SK-N-SH treated with all-trans-retinoic acid at 6 μM for 48 hours (cell line): ENCODE data around the gene GRN.

Experiments used
- BACH2 ChIP-seq: fragments of 250-450 bp; sonication (Bioruptor Pico); IDR thresholded peaks from 2 replicates; pipeline ENCODE4 v1.9.0; 2021; ENCODE audit warnings: mild to moderate bottlenecking, borderline replicate concordance
- ESRRG ChIP-seq: fragments of 250-450 bp; sonication (Bioruptor Pico); IDR thresholded peaks from 2 replicates; pipeline ENCODE4 v1.6.1; 2021; ENCODE audit warnings: mild to moderate bottlenecking
- PATZ1 ChIP-seq: fragments of 250-450 bp; sonication (Bioruptor Pico); IDR thresholded peaks from 2 replicates; pipeline ENCODE4 v1.8.0; 2020; ENCODE audit warnings: mild to moderate bottlenecking, moderate library complexity, borderline replicate concordance
- TF ChIP-seq, protein P1 (sequence below): fragments of 250-450 bp; sonication (Bioruptor Pico); IDR thresholded peaks from 2 replicates; pipeline ENCODE4 v1.5.1; 2020; ENCODE audit warnings: low read depth, mild to moderate bottlenecking, moderate library complexity

DNA sequence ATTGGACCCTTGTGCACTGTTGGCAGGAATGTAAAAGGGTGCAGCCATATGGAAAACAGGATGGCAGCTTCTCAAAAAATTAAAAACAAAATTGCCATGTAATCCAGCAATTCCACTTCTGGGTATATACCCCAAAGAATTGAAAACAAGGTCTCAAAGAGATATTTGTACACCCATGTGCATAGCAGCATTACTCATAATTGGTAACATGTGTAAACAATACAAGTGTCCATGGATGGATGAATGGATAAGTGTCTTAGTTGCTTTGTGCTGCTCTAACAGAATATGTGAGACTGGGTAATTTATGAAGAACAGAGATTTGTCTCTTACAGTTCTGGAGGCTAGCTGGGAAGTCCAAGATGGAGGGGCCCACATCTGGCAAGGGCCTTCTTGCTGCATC is 40.5 kb upstream of the GRN start:
- TF ChIP-seq PATZ1 (CRISPR knock-in tag) (no peak), ESRRG (CRISPR knock-in tag) (no peak), BACH2 (CRISPR knock-in tag) (no peak)
- TF ChIP-seq, protein P1, sequence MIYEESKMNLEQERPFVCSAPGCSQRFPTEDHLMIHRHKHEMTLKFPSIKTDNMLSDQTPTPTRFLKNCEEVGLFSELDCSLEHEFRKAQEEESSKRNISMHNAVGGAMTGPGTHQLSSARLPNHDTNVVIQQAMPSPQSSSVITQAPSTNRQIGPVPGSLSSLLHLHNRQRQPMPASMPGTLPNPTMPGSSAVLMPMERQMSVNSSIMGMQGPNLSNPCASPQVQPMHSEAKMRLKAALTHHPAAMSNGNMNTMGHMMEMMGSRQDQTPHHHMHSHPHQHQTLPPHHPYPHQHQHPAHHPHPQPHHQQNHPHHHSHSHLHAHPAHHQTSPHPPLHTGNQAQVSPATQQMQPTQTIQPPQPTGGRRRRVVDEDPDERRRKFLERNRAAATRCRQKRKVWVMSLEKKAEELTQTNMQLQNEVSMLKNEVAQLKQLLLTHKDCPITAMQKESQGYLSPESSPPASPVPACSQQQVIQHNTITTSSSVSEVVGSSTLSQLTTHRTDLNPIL, result no peak
